Karpas-422 (cell line): ENCODE data around the gene EEFSEC. TPM values are rescaled to one million over a fixed set of nuclear protein-coding genes. Genes with fewer than 3 reads are reported as not detected.

Source experiments
- DNase-seq: peaks from one replicate; pipeline ENCODE4 v3.0.0-alpha.2; 2015
- H2AFZ ChIP-seq: fragments of 200-600 bp; sonication (generic); 2 replicates; pipeline ENCODE4 v1.6.1; 2014; ENCODE audit warnings: antibody characterized with exemption, low read length, mixed read lengths
- H3K27ac ChIP-seq: fragments of 200-600 bp; sonication (generic); 2 replicates; pipeline ENCODE4 v1.5.1; 2014; ENCODE audit warnings: mild to moderate bottlenecking, low read length, moderate library complexity
- H3K27me3 ChIP-seq: fragments of 200-600 bp; sonication (generic); 2 replicates; pipeline ENCODE4 v1.6.1; 2014; ENCODE audit warnings: low read length, mixed read lengths
- H3K36me3 ChIP-seq: fragments of 200-600 bp; sonication (generic); 2 replicates; pipeline ENCODE4 v1.6.1; 2014; ENCODE audit warnings: low read length, mixed read lengths; ENCODE audit not compliant: insufficient read depth
- H3K4me1 ChIP-seq: fragments of 200-600 bp; sonication (generic); 2 replicates; pipeline ENCODE4 v1.6.1; 2014; ENCODE audit warnings: mild to moderate bottlenecking, low read length, mixed read lengths
- H3K4me2 ChIP-seq: fragments of 200-600 bp; sonication (generic); 2 replicates; pipeline ENCODE4 v1.6.1; 2014; ENCODE audit warnings: low read length, low read depth, mild to moderate bottlenecking; ENCODE audit not compliant: poor library complexity, severe bottlenecking
- H3K4me3 ChIP-seq: fragments of 200-600 bp; sonication (generic); 2 replicates; pipeline ENCODE4 v1.5.1; 2014; ENCODE audit warnings: mild to moderate bottlenecking, antibody characterized with exemption, low read length, mixed read lengths
- H3K79me2 ChIP-seq: fragments of 200-600 bp; sonication (generic); 2 replicates; pipeline ENCODE4 v1.6.1; 2014; ENCODE audit warnings: mild to moderate bottlenecking, low read length, mixed read lengths
- H3K9ac ChIP-seq: fragments of 200-600 bp; sonication (generic); 2 replicates; pipeline ENCODE4 v1.6.0; 2014; ENCODE audit warnings: low read length
- H3K9me2 ChIP-seq: fragments of 200-600 bp; sonication (generic), shearing (Covaris generic); replicated peaks from 2 replicates; pipeline ENCODE4 v1.6.0; 2014; ENCODE audit warnings: mild to moderate bottlenecking, low read length, moderate library complexity; ENCODE audit not compliant: insufficient read depth
- H3K9me3 ChIP-seq: fragments of 300-700, 200-600 bp; sonication (generic); 2 replicates; pipeline ENCODE4 v1.6.1; 2014; ENCODE audit warnings: low read length, mixed read lengths
- H4K20me1 ChIP-seq: fragments of 200-600 bp; sonication (generic); 2 replicates; pipeline ENCODE4 v1.6.1; 2014; ENCODE audit warnings: mild to moderate bottlenecking, antibody characterized with exemption, low read length, low read depth; ENCODE audit not compliant: insufficient read depth
- total RNA-seq: library from RNA; depleted of rRNA; stranded (reverse); fragments of >200 nt; shearing (Covaris generic); gene quantifications from 2 replicates; pipeline ENCODE4 v1.2.3, GENCODE V29; 2014; ENCODE audit warnings: low replicate concordance

The EEFSEC gene
- total RNA-seq, 1 experiment from 2014 or later, result 10.1 TPM

DNA sequence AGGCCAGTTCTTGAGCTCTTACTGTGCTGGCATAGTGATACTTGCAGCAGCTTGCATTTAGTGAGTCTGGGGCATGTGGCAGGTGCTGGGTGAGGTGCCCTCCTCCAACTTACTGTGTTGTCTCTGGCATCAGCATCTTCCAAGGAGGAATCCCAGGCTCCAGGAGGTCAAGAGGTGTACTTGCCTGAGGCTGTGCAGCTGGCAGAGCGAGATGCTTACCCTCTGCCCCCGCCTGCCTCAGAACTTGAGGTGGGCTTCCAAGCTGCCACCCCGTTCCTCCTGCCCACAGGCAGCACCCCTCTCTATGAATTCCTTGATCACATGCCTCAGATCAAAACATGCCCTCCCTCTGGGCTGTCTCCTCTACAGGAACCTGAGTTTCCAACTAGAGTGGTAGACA, 86.0 kb downstream of the EEFSEC start:
- Histone ChIP-seq H3K9ac (no peak overlapping the region), H3K4me2 (no peak overlapping the region), H3K27ac (no peak overlapping the region), H3K4me3 (no peak overlapping the region), H3K27me3 (no peaks in the 10 kb centered on the region), H3K79me2 (peaks cover 61% of the 10 kb centered on the region), H4K20me1 (no peaks in the 10 kb centered on the region; the same call in 1 of the 2 replicates), H3K4me1 (no peaks in the 10 kb centered on the region), H3K9me2 (no peaks in the 10 kb centered on the region), H3K36me3 (no peaks in the 10 kb centered on the region), H3K9me3 (no peaks in the 10 kb centered on the region), H2AFZ (no peak overlapping the region)
- DNase-seq, result no peak

DNA sequence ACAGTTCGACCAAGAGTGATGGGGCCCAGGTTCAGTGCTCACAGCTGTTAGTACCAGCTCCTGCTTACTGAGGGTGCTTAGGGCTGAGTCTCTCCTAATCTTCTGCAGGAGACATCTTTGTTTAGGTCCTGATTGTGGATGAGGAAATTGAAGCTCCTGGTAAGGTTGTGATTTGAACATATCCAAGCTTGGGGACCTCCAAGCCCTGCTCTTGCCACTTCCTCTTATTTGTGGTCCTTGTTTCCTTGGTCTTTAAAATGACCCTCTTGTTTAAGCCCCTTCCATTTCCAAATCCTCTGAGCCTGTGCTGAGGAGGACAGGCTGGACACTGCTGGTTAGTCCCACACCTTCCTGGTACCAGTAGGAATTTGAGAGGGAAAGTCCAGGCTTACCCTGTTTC, 87.0 kb downstream of the EEFSEC start:
- H3K36me3 ChIP-seq, result no peaks in the 10 kb centered on the region
- H2AFZ ChIP-seq, result no peak overlapping the region
- H3K27me3 ChIP-seq, result no peaks in the 10 kb centered on the region
- peaks cover 56% of the 10 kb centered on the region for H3K79me2 ChIP-seq
- no peaks in the 10 kb centered on the region for H3K9me3 ChIP-seq
- no peak overlapping the region for H3K4me2 ChIP-seq
- H3K4me3 ChIP-seq, result no peak overlapping the region
- no peaks in the 10 kb centered on the region for H3K9me2 ChIP-seq
- H3K4me1 ChIP-seq, result no peaks in the 10 kb centered on the region
- no peak overlapping the region for H3K27ac ChIP-seq
- no peak for DNase-seq
- no peak overlapping the region for H3K9ac ChIP-seq
- no peaks in the 10 kb centered on the region; the same call in 1 of the 2 replicates for H4K20me1 ChIP-seq

DNA sequence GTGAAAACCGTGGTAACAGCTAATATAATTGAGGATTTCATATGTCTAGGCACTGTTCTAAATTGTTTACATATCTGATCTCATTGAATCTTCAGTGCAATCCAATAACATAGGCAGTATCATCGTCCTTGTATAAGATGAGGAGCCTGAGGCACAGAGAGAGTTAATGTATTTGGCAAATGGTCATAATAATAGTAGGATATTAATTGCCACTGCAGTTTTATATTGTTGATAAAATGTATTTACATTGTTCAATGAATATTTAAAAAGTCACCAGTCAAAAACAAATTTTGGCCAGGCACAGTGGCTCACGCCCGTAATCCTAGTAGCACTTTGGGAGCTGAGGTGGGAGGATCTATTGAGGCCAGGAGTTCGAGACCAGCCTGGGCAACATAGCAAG, 88.5 kb downstream of the EEFSEC start:
- no peak for DNase-seq
- no peaks in the 10 kb centered on the region for H3K9me2 ChIP-seq
- no peak overlapping the region for H3K9ac ChIP-seq
- H3K4me1 ChIP-seq, result no peaks in the 10 kb centered on the region
- no peaks in the 10 kb centered on the region for H3K9me3 ChIP-seq
- peaks cover 48% of the 10 kb centered on the region for H3K79me2 ChIP-seq
- H4K20me1 ChIP-seq, result no peaks in the 10 kb centered on the region; the same call in 1 of the 2 replicates
- no peak overlapping the region for H3K4me3 ChIP-seq
- H2AFZ ChIP-seq, result no peak overlapping the region
- no peaks in the 10 kb centered on the region for H3K36me3 ChIP-seq
- no peaks in the 10 kb centered on the region for H3K27me3 ChIP-seq
- H3K4me2 ChIP-seq, result no peak overlapping the region
- no peak overlapping the region for H3K27ac ChIP-seq

DNA sequence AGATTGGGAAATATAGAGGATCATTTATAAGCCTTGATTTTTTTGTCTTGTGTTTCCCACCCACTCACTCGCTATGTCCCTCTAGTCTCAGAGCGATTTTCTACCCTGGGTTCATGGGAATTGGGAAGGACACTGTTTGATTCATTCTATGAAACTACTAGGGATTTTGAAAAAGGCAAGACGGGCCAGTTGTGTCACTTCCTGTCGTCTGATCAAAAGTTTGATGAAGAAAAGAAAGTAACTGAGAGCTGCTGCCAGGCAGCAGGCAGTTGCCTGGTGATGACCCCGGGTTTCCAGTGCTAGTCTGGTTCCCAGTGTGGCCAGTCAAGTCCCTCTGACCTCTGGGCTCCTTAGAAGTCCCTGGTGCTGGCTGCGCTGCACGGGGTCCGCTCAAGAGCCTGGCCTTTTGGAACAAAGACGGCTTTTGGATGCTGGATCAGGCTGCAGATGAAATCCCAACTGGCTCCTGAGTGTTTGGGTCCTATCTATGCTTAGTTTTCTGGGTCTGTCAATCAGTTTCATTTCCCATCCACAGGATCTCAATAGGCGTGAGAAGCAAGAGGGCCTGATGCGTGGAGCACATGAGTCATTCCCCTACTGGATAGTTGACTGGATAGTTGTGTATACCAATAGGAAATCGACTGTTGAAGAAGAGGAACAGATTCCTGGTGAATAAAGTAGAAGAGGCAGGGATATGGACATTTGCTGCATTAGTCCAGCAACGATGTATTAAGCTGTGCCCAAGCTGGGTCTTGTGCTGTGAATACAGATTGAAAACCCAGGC, 89.7 kb downstream of the EEFSEC start:
- Histone ChIP-seq H4K20me1 (no peaks in the 10 kb centered on the region; the same call in 1 of the 2 replicates), H2AFZ (no peak overlapping the region), H3K27me3 (no peaks in the 10 kb centered on the region), H3K9me2 (no peaks in the 10 kb centered on the region), H3K4me3 (no peak overlapping the region), H3K36me3 (no peaks in the 10 kb centered on the region), H3K4me2 (no peak overlapping the region), H3K27ac (no peak overlapping the region), H3K9me3 (no peaks in the 10 kb centered on the region), H3K9ac (no peak overlapping the region), H3K4me1 (no peaks in the 10 kb centered on the region), H3K79me2 (peaks cover 39% of the 10 kb centered on the region)
- DNase-seq, result no peak

DNA sequence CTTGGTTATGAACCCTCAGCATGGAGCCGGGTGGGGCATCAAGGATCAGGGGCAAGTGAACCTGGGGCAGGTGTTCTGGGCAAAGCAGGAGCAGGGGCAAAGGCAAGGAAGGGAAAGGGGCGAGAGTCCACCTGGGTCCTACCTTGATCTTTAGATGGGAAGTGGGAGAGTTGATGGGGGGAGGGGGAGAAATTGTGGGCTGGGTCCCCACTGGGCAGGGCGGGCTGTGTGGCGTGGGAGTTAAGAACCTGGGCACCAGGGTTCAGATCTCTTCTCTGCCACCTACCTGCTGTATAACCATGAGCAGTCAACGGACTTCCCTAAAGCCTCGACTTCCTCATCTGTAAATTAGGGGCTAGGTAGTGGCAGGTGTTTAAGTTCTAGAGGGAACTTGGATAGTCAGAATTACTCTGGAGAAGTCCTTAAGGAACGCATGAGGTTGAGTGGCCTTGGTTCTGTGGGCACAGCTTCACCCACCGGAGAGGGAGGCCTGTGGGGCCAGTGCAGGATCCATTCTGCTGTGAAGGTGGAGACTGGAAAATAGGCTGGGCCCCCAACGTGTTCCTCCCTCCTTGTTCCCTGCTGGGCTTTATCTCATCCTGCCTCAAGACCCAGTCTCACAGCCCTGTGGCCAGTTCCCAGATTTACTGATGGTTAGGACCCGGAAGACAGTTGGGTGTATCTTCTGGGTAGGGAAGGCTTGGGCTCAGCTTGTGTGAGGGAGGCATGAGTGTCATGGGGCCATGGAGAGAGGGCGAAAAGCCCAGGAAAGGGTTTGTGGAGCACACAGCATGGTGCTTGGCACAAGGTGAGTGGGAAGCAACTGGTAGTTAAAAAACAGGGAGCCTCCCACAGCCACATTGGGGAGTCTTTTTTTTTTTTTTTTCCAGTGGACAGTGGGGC, 90.6 kb downstream of the EEFSEC start:
- H3K9me2 ChIP-seq, result no peaks in the 10 kb centered on the region
- no peaks in the 10 kb centered on the region for H3K4me1 ChIP-seq
- no peak overlapping the region for H2AFZ ChIP-seq
- H3K4me2 ChIP-seq, result no peak overlapping the region
- no peak for DNase-seq
- H3K9me3 ChIP-seq, result no peaks in the 10 kb centered on the region
- H3K79me2 ChIP-seq, result peaks cover 33% of the 10 kb centered on the region
- no peaks in the 10 kb centered on the region; the same call in 1 of the 2 replicates for H4K20me1 ChIP-seq
- H3K36me3 ChIP-seq, result peaks cover 2% of the 10 kb centered on the region; the same call in 1 of the 2 replicates
- H3K27me3 ChIP-seq, result no peaks in the 10 kb centered on the region
- H3K27ac ChIP-seq, result no peak overlapping the region
- H3K9ac ChIP-seq, result no peak overlapping the region
- no peak overlapping the region for H3K4me3 ChIP-seq

DNA sequence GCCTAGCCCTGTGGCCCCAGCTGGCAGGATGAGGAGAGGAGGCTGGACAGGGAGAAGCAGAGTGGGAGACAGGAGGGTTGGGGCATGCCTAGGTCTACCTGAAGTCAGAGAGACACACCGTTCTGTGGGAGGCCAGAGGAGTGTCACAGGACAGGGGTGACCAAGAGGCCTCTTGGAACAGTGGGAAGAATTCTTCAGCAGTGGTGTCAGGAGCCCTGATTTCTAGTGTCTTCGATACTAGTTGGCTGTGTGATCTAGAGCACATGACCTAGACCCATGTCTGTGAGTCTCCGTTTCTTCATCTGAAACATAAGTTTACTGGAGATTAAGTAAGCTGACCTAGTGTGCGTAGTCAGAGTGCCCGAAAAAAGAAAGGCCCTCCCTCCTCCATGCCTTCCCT, 92.2 kb downstream of the EEFSEC start:
- H3K79me2 ChIP-seq, result peaks cover 24% of the 10 kb centered on the region
- no peak overlapping the region for H3K9ac ChIP-seq
- H3K27me3 ChIP-seq, result no peaks in the 10 kb centered on the region
- no peak overlapping the region for H3K4me3 ChIP-seq
- H3K27ac ChIP-seq, result no peak overlapping the region
- H3K4me1 ChIP-seq, result no peaks in the 10 kb centered on the region
- DNase-seq, result no peak
- peaks cover 4% of the 10 kb centered on the region; the same call in 1 of the 2 replicates for H3K36me3 ChIP-seq
- no peak overlapping the region for H3K4me2 ChIP-seq
- no peak overlapping the region for H2AFZ ChIP-seq
- no peaks in the 10 kb centered on the region for H4K20me1 ChIP-seq
- no peaks in the 10 kb centered on the region for H3K9me2 ChIP-seq
- H3K9me3 ChIP-seq, result no peaks in the 10 kb centered on the region

DNA sequence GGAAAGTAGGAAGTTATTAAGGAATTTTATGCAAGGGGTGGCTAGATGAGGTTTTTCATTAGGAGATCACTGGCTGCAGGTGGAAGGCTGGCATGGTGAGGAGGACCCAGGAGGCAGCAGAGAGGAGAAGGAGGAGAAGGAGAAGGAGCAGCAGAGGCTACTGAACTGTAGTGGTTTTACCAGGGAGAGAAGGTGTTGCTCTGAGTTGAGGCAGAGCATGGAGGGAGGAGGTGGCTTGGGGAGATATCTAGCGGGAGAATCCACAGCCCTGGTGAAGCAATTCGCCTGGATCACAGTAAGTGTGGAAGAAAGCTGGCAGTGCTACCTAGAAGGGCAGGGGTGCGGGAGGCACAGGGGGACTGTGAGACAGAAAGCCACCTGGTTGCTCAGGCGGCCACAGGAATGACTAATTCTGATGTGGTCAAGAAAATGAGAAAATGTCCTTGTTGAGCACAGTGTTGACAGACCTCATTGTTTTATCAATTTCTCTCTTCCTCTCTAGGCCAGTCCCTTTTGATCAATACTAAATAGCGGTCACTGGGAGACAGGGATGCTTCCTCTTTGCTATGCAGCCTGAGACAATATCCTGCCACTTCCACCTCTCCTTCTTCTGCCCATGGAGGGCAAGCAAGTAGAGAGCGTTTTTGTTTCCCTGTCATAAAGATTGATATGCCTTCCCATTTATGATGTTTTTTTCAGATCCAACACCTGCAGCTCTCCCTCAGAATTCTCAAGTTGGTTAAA, 94.6 kb downstream of the EEFSEC start:
- H3K27me3 ChIP-seq, result no peaks in the 10 kb centered on the region
- no peak overlapping the region for H2AFZ ChIP-seq
- no peak overlapping the region for H3K4me2 ChIP-seq
- no peak overlapping the region for H3K27ac ChIP-seq
- no peaks in the 10 kb centered on the region for H3K9me2 ChIP-seq
- no peaks in the 10 kb centered on the region for H3K9me3 ChIP-seq
- H3K4me1 ChIP-seq, result peaks cover 10% of the 10 kb centered on the region
- no peak for DNase-seq
- peaks cover 24% of the 10 kb centered on the region for H3K79me2 ChIP-seq
- no peaks in the 10 kb centered on the region for H4K20me1 ChIP-seq
- no peak overlapping the region for H3K9ac ChIP-seq
- H3K36me3 ChIP-seq, result peaks cover 4% of the 10 kb centered on the region; the same call in 1 of the 2 replicates
- H3K4me3 ChIP-seq, result no peak overlapping the region
